OCI-LY3 (cell line): ENCODE measurements around the gene NT5M.

Experiments
- H2AFZ ChIP-seq: fragments of 200-600, 300-600 bp; shearing (Covaris generic); 2 replicates; pipeline ENCODE4 v1.6.0; 2014; ENCODE audit warnings: antibody characterized with exemption, low read depth, low read length
- H3K27ac ChIP-seq: fragments of 200-600, 300-600 bp; sonication (generic); 2 replicates; pipeline ENCODE4 v1.5.1; 2014; ENCODE audit warnings: mild to moderate bottlenecking, low read length, moderate library complexity, mixed read lengths
- H3K27me3 ChIP-seq: fragments of 200-600, 300-600 bp; sonication (generic); 2 replicates; pipeline ENCODE4 v1.6.1; 2014; ENCODE audit warnings: low read depth, low read length, mixed read lengths
- H3K36me3 ChIP-seq: fragments of 200-600, 300-600 bp; sonication (generic); replicated peaks from 2 replicates; pipeline ENCODE3; 2014; ENCODE audit warnings: low read depth, low read length, mixed read lengths
- H3K4me1 ChIP-seq: fragments of 300-600, 200-600 bp; sonication (generic); 2 replicates; pipeline ENCODE4 v1.6.1; 2014; ENCODE audit warnings: low read length, mixed read lengths
- H3K4me2 ChIP-seq: fragments of 200-600, 300-600 bp; sonication (generic); 2 replicates; pipeline ENCODE4 v1.6.1; 2014; ENCODE audit warnings: low read length, mixed read lengths
- H3K4me3 ChIP-seq: fragments of 300-600, 200-600 bp; sonication (generic); 2 replicates; pipeline ENCODE4 v1.5.1; 2014; ENCODE audit warnings: antibody characterized with exemption, mild to moderate bottlenecking, low read length, moderate library complexity
- H3K79me2 ChIP-seq: fragments of 300-600, 200-600 bp; shearing (Covaris generic); 2 replicates; pipeline ENCODE4 v1.6.1; 2014; ENCODE audit warnings: mild to moderate bottlenecking, low read length, mixed read lengths
- H3K9ac ChIP-seq: fragments of 300-600, 200-600 bp; shearing (Covaris generic); 2 replicates; pipeline ENCODE4 v1.6.0; 2014; ENCODE audit warnings: mild to moderate bottlenecking, low read length, moderate library complexity
- H3K9me3 ChIP-seq: fragments of 200-600, 300-600 bp; shearing (Covaris generic); 2 replicates; pipeline ENCODE4 v1.6.1; 2014; ENCODE audit warnings: low read length, mixed read lengths; ENCODE audit not compliant: insufficient read depth
- H4K20me1 ChIP-seq: fragments of 200-600, 300-600 bp; sonication (generic); 2 replicates; pipeline ENCODE4 v1.6.1; 2016; ENCODE audit warnings: low read length, mixed read lengths; ENCODE audit not compliant: insufficient read depth
- EZH2phosphoT487 ChIP-seq: fragments of 200-600 bp; shearing (Covaris generic); IDR thresholded peaks from 2 replicates; pipeline ENCODE4 v1.6.1; 2018; ENCODE audit warnings: antibody characterized with exemption, mixed run types, low read depth
- TF ChIP-seq, protein P1 (sequence below): fragments of 200-600, 300-600 bp; sonication (generic); IDR thresholded peaks from 2 replicates; pipeline ENCODE4 v1.5.1; 2014; ENCODE audit warnings: antibody characterized with exemption, low read length, low read depth

NT5M gene

GRCh38 chr17:17361867-17362539, 58.8 kb downstream of the NT5M start:
- H3K4me3 ChIP-seq = no peak overlapping the region
- no peak overlapping the region for H3K4me2 ChIP-seq
- no peak overlapping the region for H3K9ac ChIP-seq
- peaks cover 20% of the 10 kb centered on the region for H3K4me1 ChIP-seq
- H3K79me2 ChIP-seq = no peaks in the 10 kb centered on the region
- H4K20me1 ChIP-seq = no peaks in the 10 kb centered on the region
- no peaks in the 10 kb centered on the region for H3K36me3 ChIP-seq
- TF ChIP-seq EZH2phosphoT487 = no peak
- TF ChIP-seq, protein P1, sequence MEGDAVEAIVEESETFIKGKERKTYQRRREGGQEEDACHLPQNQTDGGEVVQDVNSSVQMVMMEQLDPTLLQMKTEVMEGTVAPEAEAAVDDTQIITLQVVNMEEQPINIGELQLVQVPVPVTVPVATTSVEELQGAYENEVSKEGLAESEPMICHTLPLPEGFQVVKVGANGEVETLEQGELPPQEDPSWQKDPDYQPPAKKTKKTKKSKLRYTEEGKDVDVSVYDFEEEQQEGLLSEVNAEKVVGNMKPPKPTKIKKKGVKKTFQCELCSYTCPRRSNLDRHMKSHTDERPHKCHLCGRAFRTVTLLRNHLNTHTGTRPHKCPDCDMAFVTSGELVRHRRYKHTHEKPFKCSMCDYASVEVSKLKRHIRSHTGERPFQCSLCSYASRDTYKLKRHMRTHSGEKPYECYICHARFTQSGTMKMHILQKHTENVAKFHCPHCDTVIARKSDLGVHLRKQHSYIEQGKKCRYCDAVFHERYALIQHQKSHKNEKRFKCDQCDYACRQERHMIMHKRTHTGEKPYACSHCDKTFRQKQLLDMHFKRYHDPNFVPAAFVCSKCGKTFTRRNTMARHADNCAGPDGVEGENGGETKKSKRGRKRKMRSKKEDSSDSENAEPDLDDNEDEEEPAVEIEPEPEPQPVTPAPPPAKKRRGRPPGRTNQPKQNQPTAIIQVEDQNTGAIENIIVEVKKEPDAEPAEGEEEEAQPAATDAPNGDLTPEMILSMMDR = no peak
- no peak overlapping the region for H3K27ac ChIP-seq
- no peak overlapping the region for H2AFZ ChIP-seq
- no peaks in the 10 kb centered on the region for H3K27me3 ChIP-seq
- 0 out of 2 replicates have a peak, but pooled peaks cover 5% of the 10 kb centered on the region for H3K9me3 ChIP-seq

DNA sequence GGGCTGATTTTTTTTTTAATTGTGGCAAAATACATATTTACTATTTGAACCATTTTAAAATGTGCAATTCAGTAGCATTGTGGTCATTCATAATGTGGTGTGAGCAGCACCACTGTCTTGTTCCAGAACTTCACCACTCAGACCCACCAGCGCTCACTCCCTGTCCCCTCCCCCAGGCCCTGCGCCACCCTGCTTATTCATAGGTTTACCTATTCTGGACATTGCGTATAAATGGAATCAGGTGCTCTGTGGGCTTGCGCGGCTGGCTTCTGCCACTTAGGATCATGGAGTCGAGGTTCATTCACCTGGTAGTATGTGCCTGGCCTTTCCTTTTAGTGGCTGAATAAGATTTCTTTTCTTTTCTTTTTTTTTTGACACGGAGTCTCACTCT, 59.4 kb downstream of the NT5M start:
- Histone ChIP-seq H3K27ac (no peak overlapping the region), H3K9ac (no peak overlapping the region), H3K27me3 (no peaks in the 10 kb centered on the region), H3K36me3 (no peaks in the 10 kb centered on the region), H3K79me2 (no peaks in the 10 kb centered on the region), H4K20me1 (no peaks in the 10 kb centered on the region), H3K9me3 (0 out of 2 replicates have a peak, but pooled peaks cover 5% of the 10 kb centered on the region), H3K4me1 (peaks cover 20% of the 10 kb centered on the region), H3K4me3 (no peak overlapping the region), H3K4me2 (no peak overlapping the region), H2AFZ (no peak overlapping the region)
- TF ChIP-seq, protein P1 = no peak
- no peak for TF ChIP-seq EZH2phosphoT487

DNA sequence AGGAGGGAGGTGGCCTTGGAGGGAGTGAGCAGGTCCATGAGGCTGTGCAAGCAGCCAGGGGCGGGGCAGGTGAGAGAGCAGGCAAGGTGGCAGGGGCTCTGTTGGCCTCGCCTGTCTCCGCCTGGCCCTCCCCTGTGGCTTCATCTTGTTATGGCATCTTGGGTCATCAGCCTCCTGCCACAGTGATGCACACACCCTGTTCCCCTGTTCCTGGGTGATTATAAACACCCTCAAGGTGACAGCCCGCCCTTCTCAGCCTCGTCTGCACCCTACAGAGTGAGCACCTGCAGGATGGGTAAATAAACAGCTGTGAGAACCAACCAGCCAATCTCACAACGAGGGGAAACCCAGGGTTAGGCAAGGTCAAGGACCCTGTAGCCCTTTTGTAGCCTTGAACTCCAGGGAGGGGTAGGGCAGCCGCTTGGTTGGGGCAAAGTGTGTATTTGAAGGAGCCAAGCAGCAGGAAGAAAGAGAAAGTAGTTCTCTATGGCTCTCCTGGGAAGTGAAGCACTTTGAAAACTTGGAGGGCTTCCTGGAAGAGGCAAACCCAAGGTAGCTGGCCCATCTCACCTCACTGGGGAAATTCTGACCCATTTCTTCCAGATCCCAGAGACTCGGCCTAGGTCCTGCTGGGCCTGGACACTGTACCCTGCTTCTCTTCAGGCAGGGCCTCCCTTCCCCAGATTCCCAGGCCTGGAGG, 60.6 kb downstream of the NT5M start:
- H3K79me2 ChIP-seq = no peaks in the 10 kb centered on the region
- H3K36me3 ChIP-seq = no peaks in the 10 kb centered on the region
- H3K4me3 ChIP-seq = peak overlapping the region; percentile 7; the same call in 1 of the 2 replicates
- no peaks in the 10 kb centered on the region for H4K20me1 ChIP-seq
- peaks cover 20% of the 10 kb centered on the region for H3K4me1 ChIP-seq
- peak overlapping the region; percentile 37; the same call in 1 of the 2 replicates for H3K27ac ChIP-seq
- H2AFZ ChIP-seq = peak overlapping the region; percentile 81; the same call in 1 of the 2 replicates
- no peak overlapping the region for H3K9ac ChIP-seq
- no peaks in the 10 kb centered on the region for H3K27me3 ChIP-seq
- TF ChIP-seq EZH2phosphoT487 = no peak
- TF ChIP-seq, protein P1 = no peak
- peak overlapping the region; percentile 51 for H3K4me2 ChIP-seq
- 0 out of 2 replicates have a peak, but pooled peaks cover 5% of the 10 kb centered on the region for H3K9me3 ChIP-seq

DNA sequence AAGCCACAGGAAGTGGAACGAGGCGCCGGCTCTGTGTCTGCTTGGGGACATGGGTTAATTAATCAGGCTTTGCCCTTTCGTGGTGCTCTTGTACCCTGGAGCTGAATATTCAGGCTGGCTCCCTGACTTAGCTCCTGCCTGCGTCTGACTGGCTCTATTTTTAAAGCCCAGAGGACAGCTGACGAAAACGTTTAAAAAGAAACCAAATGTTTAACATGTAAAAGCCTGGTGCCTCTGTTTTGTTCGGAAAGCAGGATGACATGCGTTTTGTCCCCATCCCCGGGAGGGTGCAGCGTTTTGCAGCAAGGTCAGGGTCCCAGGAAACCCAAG, 61.1 kb downstream of the NT5M start:
- peak overlapping the region; percentile 51; the same call in 1 of the 2 replicates for H3K4me2 ChIP-seq

More for the DNA sequence above, 61.1 kb downstream of the NT5M start:
- TF ChIP-seq, protein P1 = no peak
- TF ChIP-seq EZH2phosphoT487 = no peak
- Histone ChIP-seq H3K36me3 (no peaks in the 10 kb centered on the region), H3K4me3 (no peak overlapping the region), H4K20me1 (no peaks in the 10 kb centered on the region), H3K27me3 (no peaks in the 10 kb centered on the region), H3K9ac (no peak overlapping the region), H2AFZ (peak overlapping the region; percentile 81; the same call in 1 of the 2 replicates), H3K27ac (peak overlapping the region; percentile 19; the same call in 1 of the 2 replicates), H3K4me1 (peaks cover 23% of the 10 kb centered on the region), H3K79me2 (no peaks in the 10 kb centered on the region), H3K9me3 (0 out of 2 replicates have a peak, but pooled peaks cover 5% of the 10 kb centered on the region)
